Sigmoid colon (tissue), 7 donors: ENCODE data around the gene IFT25. TPM values are rescaled to one million over a fixed set of nuclear protein-coding genes. Genes with fewer than 3 reads are reported as not detected.
"Not testable (repeated sequence)": the region's sequence is repeated elsewhere in the genome, so short reads cannot be mapped to it uniquely, and the experiment has no call there.

Experiments
- DNase-seq: peaks from one replicate; pipeline ENCODE4 v3.0.0-alpha.2; 2019
- H3K27ac ChIP-seq, 4 donors: fragments of 200-600 bp; sonication (generic); one replicate each; pipeline ENCODE4 v1.5.1; 2016 to 2019; ENCODE audit warnings: mild to moderate bottlenecking in 1 of 4
- H3K27me3 ChIP-seq, 3 donors: fragments of 200-600 bp; sonication (generic); one replicate each; pipeline ENCODE4 v1.5.1; 2019; ENCODE audit warnings: mild to moderate bottlenecking in 1 of 3
- H3K36me3 ChIP-seq, 4 donors: fragments of 200-600 bp; sonication (generic); one replicate each; pipeline ENCODE4 v1.5.1; 2016 to 2019
- H3K4me1 ChIP-seq, 4 donors: fragments of 200-600 bp; sonication (generic); one replicate each; pipeline ENCODE4 v1.5.1; 2017 to 2019
- H3K4me3 ChIP-seq, 4 donors: fragments of 200-600 bp; sonication (generic); one replicate each; pipeline ENCODE4 v1.5.1; 2017 to 2019; ENCODE audit warnings: mild to moderate bottlenecking in 2 of 4, moderate library complexity in 1 of 4
- H3K9me3 ChIP-seq, 4 donors: fragments of 200-600 bp in 3 of 4; sonication (generic) in 3 of 4; one replicate each; pipeline versions ENCODE4 v1.5.1 to v1.6.1; 2013 to 2019
- CTCF ChIP-seq, 4 experiments: fragments of 450-650 bp in 3 of 4; fragments of 200-600 bp in 1 of 4; IDR thresholded peaks; one replicate each; pipeline ENCODE4 v1.5.1; 2016 to 2019; ENCODE audit warnings: antibody characterized with exemption in 4 of 4, mild to moderate bottlenecking in 3 of 4, moderate library complexity in 2 of 4
- EP300 ChIP-seq, 4 donors: sonication (generic); formaldehyde crosslinking; IDR thresholded peaks; one replicate each; pipeline ENCODE4 v1.6.1; 2017; ENCODE audit warnings: antibody characterized with exemption in 4 of 4
- POLR2A ChIP-seq, 2 donors: fragments of 450-650 bp; IDR thresholded peaks; one replicate each; pipeline ENCODE4 v1.6.1; 2016; ENCODE audit warnings: antibody characterized with exemption in 2 of 2, mild to moderate bottlenecking in 2 of 2, moderate library complexity in 2 of 2
- POLR2AphosphoS5 ChIP-seq, 4 donors: sonication (generic); formaldehyde crosslinking; IDR thresholded peaks; one replicate each; pipeline ENCODE4 v1.6.1; 2017; ENCODE audit warnings: antibody characterized with exemption in 4 of 4
- WGBS, 2 donors: extraction: QIAGEN DNeasy Blood & Tissue Kit; methylation state at CpG; one replicate each; pipeline ENCODE4 v1.1.7; 2013; 5-methylcytosine and 5-hydroxymethylcytosine counted together
- intact Hi-C: fragments of 100-400 bp; cut with DNase I; formaldehyde crosslinking; loops from one replicate; pipeline ENCODE4 v1.15.1; 2023
- polyA plus RNA-seq, 3 donors: library from polyadenylated mRNA; stranded (reverse); fragments of 200-250 nt; gene quantifications; one replicate each; pipeline ENCODE4 v1.2.3, GENCODE V29; 2013
- total RNA-seq, 4 donors: library from RNA; depleted of rRNA; stranded (reverse); fragments of >200 nt; gene quantifications; one replicate each; pipeline ENCODE4 v1.1.0, GENCODE V29; 2016
- donor health status: healthy with polysubstance abuse.
- donor health status: Bipolar disorder and iron deficiency.
- donor health status: healthy.

The IFT25 gene
- total and polyA plus RNA-seq, 7 donors: 16.1 to 33.9 (median 25.0) TPM

GRCh38 chr1:53889304-53890298, 55.9 kb downstream of the IFT25 start, which contains the start of gene YIPF1:
YIPF1 (minus strand) TSS chr1:53889797; CDS start chr1:53888937, 860 bp downstream.
- Histone ChIP-seq H3K27ac (peak within 1 kb of the TSS; percentile 79 to 89 (median 82)), H3K4me1 (peaks cover 0 to 21% (median 18%) of the 10 kb centered on the region in 4 donors), H3K27me3 (no peaks in the 10 kb centered on the region), H3K9me3 (no peaks in the 10 kb centered on the region), H3K36me3 (peaks cover 0 to 23% (median 2%) of the 10 kb centered on the region in 4 donors), H3K4me3 (peak within 1 kb of the TSS; percentile 84 to 95 (median 90))
- TF ChIP-seq CTCF (IDR thresholded peaks at IDR 0.05): no peak
- peak in 3 of 4 donors; percentile 67 to 74 (median 69) for TF ChIP-seq POLR2AphosphoS5 (IDR thresholded peaks at IDR 0.05)
- TF ChIP-seq EP300 (IDR thresholded peaks at IDR 0.05): peak in 1 of 4 donors; percentile 31
- TF ChIP-seq POLR2A (IDR thresholded peaks at IDR 0.05): no peak
- intact Hi-C loops: loop anchor here (2.0 to 5.0 kb wide), 2 partner anchors 52 to 57 kb away; partner anchors contain the start of genes LRRC42 and NDC1
- 2 to 3% methylated on average over 62 of the region's 62 CpGs for WGBS, 2 donors
- peak; percentile 95 for DNase-seq

GRCh38 chr1:53888681-53889080, 56.8 kb downstream of the IFT25 start:
- H3K9me3 ChIP-seq: no peaks in the 10 kb centered on the region
- H3K4me3 ChIP-seq: peak overlapping the region; percentile 84 to 95 (median 90)
- no peaks in the 10 kb centered on the region for H3K27me3 ChIP-seq
- H3K27ac ChIP-seq: peak overlapping the region in 3 of 4 donors; percentile 79 to 89 (median 86)
- peaks cover 0 to 21% (median 18%) of the 10 kb centered on the region in 4 donors for H3K4me1 ChIP-seq
- no peak for DNase-seq
- H3K36me3 ChIP-seq: peaks cover 0 to 30% (median 2%) of the 10 kb centered on the region in 4 donors
- TF ChIP-seq EP300 (IDR thresholded peaks at IDR 0.05) (no peak), POLR2AphosphoS5 (IDR thresholded peaks at IDR 0.05) (no peak), POLR2A (IDR thresholded peaks at IDR 0.05) (no peak), CTCF (IDR thresholded peaks at IDR 0.05) (no peak)
- WGBS, 2 donors: 41 to 51% methylated on average over 2 of the region's 2 CpGs
- intact Hi-C loops: loop anchor here (2.0 to 5.0 kb wide), 2 partner anchors 51 to 58 kb away; partner anchors contain the start of genes LRRC42 and NDC1

GRCh38 chr1:53883600-53883999, 61.9 kb downstream of the IFT25 start:
- H3K27me3 ChIP-seq, H3K9me3 ChIP-seq, H3K4me1 ChIP-seq, intact Hi-C loops, H3K4me3 ChIP-seq, H3K27ac ChIP-seq, DNase-seq: not testable (repeated sequence)
- WGBS, 2 donors: 94% methylated on average over 6 of the region's 6 CpGs
- H3K36me3 ChIP-seq: peaks cover 14 to 76% (median 21%) of the 10 kb centered on the region in 4 donors

- H3K4me3 ChIP-seq, H3K27me3 ChIP-seq, H3K27ac ChIP-seq, H3K4me1 ChIP-seq, DNase-seq, intact Hi-C loops, H3K9me3 ChIP-seq: not testable (repeated sequence)
- peaks cover 21 to 86% (median 34%) of the 10 kb centered on the region in 4 donors for H3K36me3 ChIP-seq
- 97 to 98% methylated on average over 2 of the region's 2 CpGs for WGBS, 2 donors
These were observed 63.6 kb downstream of the IFT25 start for GRCh38 chr1:53881853-53882252.

- DNase-seq: no peak
- Histone ChIP-seq H3K4me3 (no peak overlapping the region), H3K27me3 (no peaks in the 10 kb centered on the region), H3K36me3 (peaks cover 22 to 93% (median 43%) of the 10 kb centered on the region in 4 donors), H3K4me1 (no peaks in the 10 kb centered on the region), H3K27ac (no peak overlapping the region), H3K9me3 (no peaks in the 10 kb centered on the region)
- WGBS, 2 donors: 48 to 59% methylated on average over 5 of the region's 5 CpGs
- intact Hi-C loops: no loop called here
- TF ChIP-seq CTCF (IDR thresholded peaks at IDR 0.05) (peak; percentile 41 to 53 (median 46)), EP300 (IDR thresholded peaks at IDR 0.05) (no peak)
These were observed 66.9 kb downstream of the IFT25 start for GRCh38 chr1:53878492-53879105.

GRCh38 chr1:53875150-53875549, 70.3 kb downstream of the IFT25 start:
- H3K4me1 ChIP-seq, H3K9me3 ChIP-seq, intact Hi-C loops, H3K27me3 ChIP-seq, DNase-seq, H3K27ac ChIP-seq, H3K4me3 ChIP-seq: not testable (repeated sequence)
- H3K36me3 ChIP-seq: peaks cover 8 to 92% (median 36%) of the 10 kb centered on the region in 4 donors
- 93 to 94% methylated on average over 2 of the region's 2 CpGs for WGBS, 2 donors
